Erythroblast (primary cell): ENCODE results near the gene COPS7B.

Experiments
- GATA1 ChIP-seq: IDR thresholded peaks from 2 replicates; pipeline ENCODE4 v1.6.1; 2011; ENCODE audit warnings: low read depth, mild to moderate bottlenecking, control low read depth, low read length, moderate library complexity
- POLR2A ChIP-seq: IDR thresholded peaks from 2 replicates; pipeline ENCODE4 v1.6.1; 2011; ENCODE audit warnings: mild to moderate bottlenecking, low read length

- TF ChIP-seq POLR2A (no peak), GATA1 (no peak)
Observed at GRCh38 chr2:231781798-231782726, 4.2 kb upstream of the COPS7B start.
